H9 (cell line): Measurements from ENCODE around the gene DYNC2H1. TPM values are rescaled to one million over a fixed set of nuclear protein-coding genes. Genes with fewer than 3 reads are reported as not detected.

Experiments used
- DNase-seq: peaks from one replicate; pipeline ENCODE4 v3.0.0-alpha.2; 2017
- H2AFZ ChIP-seq: one replicate; pipeline ENCODE4 v1.6.1; 2013; ENCODE audit warnings: mild to moderate bottlenecking, low read length, control low read depth, moderate library complexity
- H2AK5ac ChIP-seq: 2 replicates; pipeline ENCODE4 v1.6.1; 2013; ENCODE audit warnings: low read length, control low read depth, mixed read lengths; ENCODE audit not compliant: insufficient read length
- H2BK120ac ChIP-seq: one replicate; pipeline ENCODE4 v1.6.1; 2013; ENCODE audit warnings: low read depth, mild to moderate bottlenecking, low read length, control low read depth, inconsistent platforms; ENCODE audit not compliant: poor library complexity, severe bottlenecking
- H2BK12ac ChIP-seq: 2 replicates; pipeline ENCODE4 v1.6.1; 2013; ENCODE audit warnings: low read length, control low read depth, mixed read lengths, low read depth; ENCODE audit not compliant: insufficient read length
- H2BK15ac ChIP-seq: 2 replicates; pipeline ENCODE4 v1.6.1; 2013; ENCODE audit warnings: low read depth, low read length, control low read depth
- H2BK20ac ChIP-seq: one replicate; pipeline ENCODE4 v1.6.1; 2013; ENCODE audit warnings: low read depth, mild to moderate bottlenecking, low read length, control low read depth, inconsistent platforms; ENCODE audit not compliant: poor library complexity, severe bottlenecking
- H2BK5ac ChIP-seq: 2 replicates; pipeline ENCODE4 v1.6.1; 2013; ENCODE audit warnings: low read length, control low read depth, mixed read lengths; ENCODE audit not compliant: insufficient read length
- H3K14ac ChIP-seq: 2 replicates; pipeline ENCODE4 v1.6.1; 2013; ENCODE audit warnings: low read length, control low read depth; ENCODE audit not compliant: insufficient read depth
- H3K18ac ChIP-seq: 2 replicates; pipeline ENCODE4 v1.6.1; 2013; ENCODE audit warnings: low read depth, mild to moderate bottlenecking, mixed read lengths, low read length, control low read depth; ENCODE audit not compliant: insufficient read length
- H3K23ac ChIP-seq: 2 replicates; pipeline ENCODE4 v1.6.1; 2013; ENCODE audit warnings: low read length, control low read depth, mixed read lengths, low read depth; ENCODE audit not compliant: insufficient read length
- H3K23me2 ChIP-seq: 2 replicates; pipeline ENCODE4 v1.6.1; 2013; ENCODE audit warnings: low read depth, mild to moderate bottlenecking, mixed read lengths, low read length, control low read depth; ENCODE audit not compliant: insufficient read length, poor library complexity, severe bottlenecking
- H3K27ac ChIP-seq: 2 replicates; pipeline ENCODE4 v1.5.1; 2013; ENCODE audit warnings: low read length, control low read depth, mixed read lengths, low read depth; ENCODE audit not compliant: insufficient read length
- H3K27me3 ChIP-seq: 2 replicates; pipeline ENCODE4 v1.6.1; 2013; ENCODE audit warnings: low read length, control low read depth, inconsistent platforms; ENCODE audit not compliant: insufficient read depth
- H3K4ac ChIP-seq: 2 replicates; pipeline ENCODE4 v1.6.1; 2013; ENCODE audit warnings: low read depth, mild to moderate bottlenecking, control low read depth, inconsistent platforms, low read length, moderate library complexity
- H3K4me1 ChIP-seq: 2 replicates; pipeline ENCODE4 v1.6.1; 2013; ENCODE audit warnings: low read length, control low read depth, inconsistent platforms; ENCODE audit not compliant: insufficient read depth
- H3K4me2 ChIP-seq: 2 replicates; pipeline ENCODE4 v1.6.1; 2013; ENCODE audit warnings: low read length, control low read depth, mixed read lengths; ENCODE audit not compliant: insufficient read length, insufficient read depth
- H3K56ac ChIP-seq: 2 replicates; pipeline ENCODE4 v1.6.1; 2013; ENCODE audit warnings: low read depth, mild to moderate bottlenecking, mixed read lengths, low read length, control low read depth; ENCODE audit not compliant: insufficient read length
- H3K79me1 ChIP-seq: 2 replicates; pipeline ENCODE4 v1.6.1; 2013; ENCODE audit warnings: low read depth, mild to moderate bottlenecking, moderate library complexity, low read length, control low read depth, inconsistent platforms; ENCODE audit not compliant: insufficient read depth, poor library complexity, severe bottlenecking
- H3K79me2 ChIP-seq: 2 replicates; pipeline ENCODE4 v1.6.1; 2013; ENCODE audit warnings: low read length, control low read depth, inconsistent platforms; ENCODE audit not compliant: insufficient read depth
- H3K9ac ChIP-seq: 2 replicates; pipeline ENCODE4 v1.6.1; 2013; ENCODE audit warnings: low read length, control low read depth, mixed read lengths; ENCODE audit not compliant: insufficient read length; ENCODE audit errors: extremely low read depth
- H3K9me3 ChIP-seq: one replicate; pipeline ENCODE4 v1.6.1; 2013; ENCODE audit warnings: low read depth, low read length, inconsistent platforms; ENCODE audit not compliant: control insufficient read depth
- H3T11ph ChIP-seq: one replicate; pipeline ENCODE4 v1.6.1; 2013; ENCODE audit warnings: mild to moderate bottlenecking, low read length, control low read depth, inconsistent platforms
- H4K20me1 ChIP-seq: one replicate; pipeline ENCODE4 v1.6.1; 2013; ENCODE audit not compliant: control insufficient read depth, insufficient read length, insufficient read depth
- H4K5ac ChIP-seq: 2 replicates; pipeline ENCODE4 v1.6.1; 2013; ENCODE audit warnings: low read depth, mild to moderate bottlenecking, mixed read lengths, low read length, control low read depth; ENCODE audit not compliant: insufficient read length
- H4K8ac ChIP-seq: replicated peaks from 2 replicates; pipeline ENCODE4 v1.6.1; 2013; ENCODE audit warnings: low read length, control low read depth, mixed read lengths, low read depth; ENCODE audit not compliant: insufficient read length
- H4K91ac ChIP-seq: 2 replicates; pipeline ENCODE4 v1.6.1; 2013; ENCODE audit warnings: low read depth, mild to moderate bottlenecking, moderate library complexity, mixed read lengths, low read length, control low read depth; ENCODE audit not compliant: insufficient read length
- H3K27ac Mint-ChIP-seq, 3 experiments: 2 replicates in 2 of 3; 3 replicates in 1 of 3; pipeline ENCODE4 v1.8.0; 2020 to 2021; ENCODE audit warnings: mixed read lengths in 3 of 3, mild to moderate bottlenecking in 1 of 3, moderate library complexity in 1 of 3
- H3K27me3 Mint-ChIP-seq: 2 replicates; pipeline ENCODE4 v1.8.0; 2021; ENCODE audit warnings: low read depth, mild to moderate bottlenecking, moderate library complexity, mixed read lengths
- H3K36me3 Mint-ChIP-seq, 3 experiments: 2 replicates in 2 of 3; 3 replicates in 1 of 3; pipeline ENCODE4 v1.8.0; 2020 to 2021; ENCODE audit warnings: low read depth in 3 of 3, mixed read lengths in 3 of 3; ENCODE audit not compliant: insufficient read depth in 1 of 3
- H3K4me1 Mint-ChIP-seq, 2 experiments: 2 replicates each; pipeline ENCODE4 v1.8.0; 2020; ENCODE audit warnings: mixed read lengths in 2 of 2
- H3K4me3 Mint-ChIP-seq, 2 experiments: 2 replicates in 1 of 2; 3 replicates in 1 of 2; pipeline ENCODE4 v1.8.0; 2020 to 2021; ENCODE audit warnings: mild to moderate bottlenecking in 2 of 2, mixed read lengths in 2 of 2, moderate library complexity in 1 of 2
- H3K9me3 Mint-ChIP-seq, 2 experiments: 2 replicates in 1 of 2; 3 replicates in 1 of 2; pipeline ENCODE4 v1.8.0; 2020; ENCODE audit warnings: mild to moderate bottlenecking in 2 of 2, mixed read lengths in 2 of 2, moderate library complexity in 1 of 2
- CTCF ChIP-seq: fragments of 200-600 bp; sonication (generic); conservative IDR thresholded peaks from 3 replicates; pipeline ENCODE4 v1.8.0; 2021; ENCODE audit warnings: antibody characterized with exemption, mild to moderate bottlenecking
- WGBS: extraction: QIAGEN DNeasy Blood & Tissue Kit; methylation state at CpG from one replicate; pipeline ENCODE4 v1.1.7; 2013; ENCODE audit warnings: missing lambda C conversion rate, low lambda C conversion rate, mixed read lengths; ENCODE audit not compliant: insufficient read length; ENCODE audit errors: extremely low coverage; 5-methylcytosine and 5-hydroxymethylcytosine counted together
- total RNA-seq: library from RNA; stranded (reverse); gene quantifications from 2 replicates; pipeline ENCODE4 v1.2.1, GENCODE V29; 2021

DYNC2H1 gene
- total RNA-seq, 1 experiment from 2014 or later = 13.2 TPM

- no peak for DNase-seq
- Histone ChIP-seq H2BK12ac (no peak overlapping the region), H3K9me3 (no peaks in the 10 kb centered on the region), H3K23me2 (no peaks in the 10 kb centered on the region), H4K8ac (no peak overlapping the region), H3K4ac (no peak overlapping the region), H4K91ac (no peak overlapping the region), H3K27ac (no peak overlapping the region), H2BK15ac (no peak overlapping the region), H2BK5ac (no peak overlapping the region), H3K23ac (no peak overlapping the region), H3K9ac (no peak overlapping the region), H3K18ac (no peak overlapping the region), H3T11ph (no peak overlapping the region), H3K79me2 (no peaks in the 10 kb centered on the region), H2AFZ (no peak overlapping the region), H4K20me1 (no peaks in the 10 kb centered on the region), H2AK5ac (no peak overlapping the region), H3K14ac (no peak overlapping the region), H3K56ac (no peak overlapping the region), H2BK20ac (no peak overlapping the region), H3K79me1 (no peaks in the 10 kb centered on the region), H3K4me1 (no peaks in the 10 kb centered on the region), H3K27me3 (no peaks in the 10 kb centered on the region), H2BK120ac (no peak overlapping the region), H3K4me2 (no peak overlapping the region), H4K5ac (no peak overlapping the region)
- Mint-ChIP-seq H3K9me3 (no peaks in the 10 kb centered on the region), H3K4me1 (no peaks in the 10 kb centered on the region), H3K27me3 (no peaks in the 10 kb centered on the region), H3K4me3 (no peak overlapping the region), H3K27ac (peak overlapping the region in 1 of 3 experiments; percentile 53; a peak in 1 of 7 replicates), H3K36me3 (no peaks in the 10 kb centered on the region)
- TF ChIP-seq CTCF = no peak
- WGBS = no CpG with 5 or more reads among the region's 1 CpG
Measured at GRCh38 chr11:103364687-103365086, 255.5 kb downstream of the DYNC2H1 start.
